Measurements from ENCODE around the gene GID4. TPM values are rescaled to one million over a fixed set of nuclear protein-coding genes. Genes with fewer than 3 reads are reported as not detected.
A peak's percentile ranks its signal among the peaks of the same experiment; 100 is the strongest.

The GID4 gene
- total RNA-seq, 1 donor = 5.9 TPM

- DNase-seq (ENCODE audit: low read depth in 2 of 3, low spot score in 2 of 3) = no peak
Observed at GRCh38 chr17:18041776-18042175, 2.6 kb downstream of the GID4 start.

- no peak for DNase-seq (ENCODE audit: low read depth in 2 of 3, low spot score in 2 of 3)
Observed at GRCh38 chr17:18042983-18043382, 3.8 kb downstream of the GID4 start.

- DNase-seq (ENCODE audit: low read depth in 2 of 3, low spot score in 2 of 3) = peak in 1 of 3 donors; percentile 33
Observed at GRCh38 chr17:18043491-18043890, 4.3 kb downstream of the GID4 start.

- DNase-seq (ENCODE audit: low read depth in 2 of 3, low spot score in 2 of 3) = no peak
Observed at GRCh38 chr17:18044609-18045008, 5.4 kb downstream of the GID4 start.

- DNase-seq (ENCODE audit: low read depth in 2 of 3, low spot score in 2 of 3) = no peak
Observed at GRCh38 chr17:18045691-18046350, 6.6 kb downstream of the GID4 start.

- DNase-seq (ENCODE audit: low read depth in 2 of 3, low spot score in 2 of 3) = no peak
Observed at GRCh38 chr17:18055597-18055996, 16.4 kb downstream of the GID4 start.

GRCh38 chr17:18056214-18056613 lies 17.0 kb downstream of the GID4 start:
- DNase-seq (ENCODE audit: low read depth in 2 of 3, low spot score in 2 of 3) = no peak

- DNase-seq (ENCODE audit: low read depth in 2 of 3, low spot score in 2 of 3) = no peak
Observed at GRCh38 chr17:18059283-18059682, 20.1 kb downstream of the GID4 start.

- DNase-seq (ENCODE audit: low read depth in 2 of 3, low spot score in 2 of 3) = no peak
Observed at GRCh38 chr17:18064053-18064452, 24.8 kb downstream of the GID4 start.

- no peak for DNase-seq (ENCODE audit: low read depth in 2 of 3, low spot score in 2 of 3)
Observed at GRCh38 chr17:18065546-18065945, 26.3 kb downstream of the GID4 start.

GRCh38 chr17:18066866-18067265 lies 27.7 kb downstream of the GID4 start:
- no peak for DNase-seq (ENCODE audit: low read depth in 2 of 3, low spot score in 2 of 3)

- no peak for DNase-seq (ENCODE audit: low read depth in 2 of 3, low spot score in 2 of 3)
Observed at GRCh38 chr17:18069101-18069500, 29.9 kb downstream of the GID4 start.

GRCh38 chr17:18070861-18071340 lies 31.7 kb downstream of the GID4 start:
- peak in 1 of 3 donors; percentile 33 for DNase-seq (ENCODE audit: low read depth in 2 of 3, low spot score in 2 of 3)

- no peak for DNase-seq (ENCODE audit: low read depth in 2 of 3, low spot score in 2 of 3)
Observed at GRCh38 chr17:18071751-18072150, 32.5 kb downstream of the GID4 start.

- DNase-seq (ENCODE audit: low read depth in 2 of 3, low spot score in 2 of 3) = no peak
Observed at GRCh38 chr17:18074566-18075272, 35.5 kb downstream of the GID4 start.

GRCh38 chr17:18076936-18077335 lies 37.7 kb downstream of the GID4 start:
- no peak for DNase-seq (ENCODE audit: low read depth in 2 of 3, low spot score in 2 of 3)

GRCh38 chr17:18079543-18079942 lies 40.3 kb downstream of the GID4 start:
- no peak for DNase-seq (ENCODE audit: low read depth in 2 of 3, low spot score in 2 of 3)

GRCh38 chr17:18084256-18084655 lies 45.0 kb downstream of the GID4 start:
- DNase-seq (ENCODE audit: low read depth in 2 of 3, low spot score in 2 of 3) = no peak

- peak; percentile 83 to 90 (median 89) for DNase-seq (ENCODE audit: low read depth in 2 of 3, low spot score in 2 of 3)
Observed at GRCh38 chr17:18087610-18088491, 48.6 kb downstream of the GID4 start, which contains the start of gene DRG2. TSS of gene DRG2 (plus strand) at chr17:18087948. CDS start at chr17:18088024, 76 bp downstream.

GRCh38 chr17:18089613-18090012 lies 50.4 kb downstream of the GID4 start:
- DNase-seq (ENCODE audit: low read depth in 2 of 3, low spot score in 2 of 3) = no peak
